ENCODE results near the gene CACNA1D. TPM values are rescaled to one million over a fixed set of nuclear protein-coding genes. Genes with fewer than 3 reads are reported as not detected.

CACNA1D gene
- total and polyA plus RNA-seq, 9 of the 15 experiments (the other 6 are each of a cell fraction or from before 2014, with no cell fraction given) = 0.29 TPM; not detected in 8

GRCh38 chr3:53589806-53590205 is 95.4 kb downstream of the CACNA1D start:
- Histone ChIP-seq H3K9ac (ENCODE audit: insufficient read depth in 1 of 2, low read depth in 2 of 2, low read length in 2 of 2) (no peak overlapping the region), H3K4me1 (replicated peaks in 1 of 2; ENCODE audit: control insufficient read depth in 2 of 2, insufficient read depth in 2 of 2, low read length in 2 of 2) (no peaks in the 10 kb centered on the region), H3K9me3 (replicated peaks; ENCODE audit: control insufficient read depth, insufficient read depth, low read depth, low read length) (no peaks in the 10 kb centered on the region), H2AFZ (ENCODE audit: low read depth, low read length) (no peak overlapping the region), H3K79me2 (ENCODE audit: control insufficient read depth, insufficient read depth, low read length) (no peaks in the 10 kb centered on the region), H4K20me1 (replicated peaks; ENCODE audit: control insufficient read depth, insufficient read depth, low read length) (no peaks in the 10 kb centered on the region), H3K27me3 (ENCODE audit: control insufficient read depth in 2 of 2, insufficient read depth in 2 of 2, low read length in 2 of 2) (peaks cover 0 to 26% of the 10 kb centered on the region in 2 experiments; a peak in 4 of 5 replicates), H3K4me3 (no peak overlapping the region), H3K9me1 (ENCODE audit: control insufficient read depth, insufficient read depth, low read length) (no peaks in the 10 kb centered on the region), H3K27ac (ENCODE audit: extremely low read depth, low read depth, low read length) (no peak overlapping the region), H3K4me2 (ENCODE audit: insufficient read depth, low read length) (no peak overlapping the region), H3K36me3 (ENCODE audit: control insufficient read depth, insufficient read depth, low read length) (no peaks in the 10 kb centered on the region)
- in situ Hi-C loops (cut with MboI) (no loop called here), intact Hi-C loops (cut with micrococcal nuclease) (no loop called here)
- FAIRE-seq (no peak), DNase-seq (ENCODE audit: extremely low read depth in 1 of 4, low spot score in 3 of 4) (no peak), ATAC-seq (no peak)
- no TSS peak for BruUV-seq (replicated peaks)
- ChIA-PET CTCF (ENCODE audit: low intra/inter-chr PET ratio) (no interaction called here), POLR2A (interaction anchor here (0.7 kb wide), 1 partner anchor 10 kb away, joined by 3 read pairs; no protein-coding TSS in a partner anchor)
- TF ChIP-seq CREB3L1 (IDR thresholded peaks at IDR 0.05; ENCODE audit: borderline replicate concordance, low read depth) = no peak
- TF ChIP-seq YBX1 (IDR thresholded peaks at IDR 0.05) = no peak
- no peak for TF ChIP-seq TFAP4 (CRISPR knock-in tag; IDR thresholded peaks at IDR 0.05; ENCODE audit: borderline replicate concordance)
- TF ChIP-seq ATF6 (CRISPR knock-in tag; IDR thresholded peaks at IDR 0.05) = no peak
- TF ChIP-seq ZFP36 (IDR thresholded peaks at IDR 0.05; ENCODE audit: low read depth, low read length, partially characterized antibody) = no peak
- no peak for TF ChIP-seq THAP7 (CRISPR knock-in tag; IDR thresholded peaks at IDR 0.05)
- TF ChIP-seq MECOM (CRISPR knock-in tag; IDR thresholded peaks at IDR 0.05) = no peak
- no peak for TF ChIP-seq AFF4 (CRISPR knock-in tag; IDR thresholded peaks at IDR 0.05)
- no peak for TF ChIP-seq JUND (IDR thresholded peaks at IDR 0.05; ENCODE audit: borderline replicate concordance, low read depth, low read length)
- TF ChIP-seq JUND (tag; IDR thresholded peaks at IDR 0.05; ENCODE audit: borderline replicate concordance, low read depth, low read length) = no peak
- TF ChIP-seq SMAD4 (CRISPR knock-in tag; conservative IDR thresholded peaks at IDR 0.05) = no peak
- no peak for TF ChIP-seq CXXC5 (CRISPR knock-in tag; IDR thresholded peaks at IDR 0.05)
- TF ChIP-seq ZNF263 (CRISPR knock-in tag; IDR thresholded peaks at IDR 0.05; ENCODE audit: borderline replicate concordance) = no peak
- TF ChIP-seq DDX20 (tag; IDR thresholded peaks at IDR 0.05; ENCODE audit: low read depth) = no peak
- TF ChIP-seq L3MBTL2 (IDR thresholded peaks at IDR 0.05) = no peak

Data from K562 (cell line).